Activated effector memory CD4-positive, alpha-beta T cell treated with anti-CD3 and anti-CD28 coated beads, Interleukin-2, amount 50 U/mL, for 16 hours (primary cell): ENCODE measurements around the gene MMP17.

Experiments used
- DNase-seq: peaks from one replicate; pipeline ENCODE4 v3.0.0-alpha.2; 2020

The MMP17 gene

GRCh38 chr12:131850856-131851559 is 22.8 kb downstream of the MMP17 start:
- no peak for DNase-seq

GRCh38 chr12:131851741-131852550 is 23.8 kb downstream of the MMP17 start:
- no peak for DNase-seq

- DNase-seq = no peak
Observed at GRCh38 chr12:131852551-131853299, 24.5 kb downstream of the MMP17 start.

- DNase-seq = no peak
Observed at GRCh38 chr12:131853832-131854797, 25.9 kb downstream of the MMP17 start.

- DNase-seq = no peak
Observed at GRCh38 chr12:131854861-131855476, 26.8 kb downstream of the MMP17 start.

GRCh38 chr12:131855521-131856142 is 27.4 kb downstream of the MMP17 start:
- DNase-seq = no peak

- no peak for DNase-seq
Observed at GRCh38 chr12:131856366-131857097, 28.3 kb downstream of the MMP17 start.

GRCh38 chr12:131857908-131858850 is 30.0 kb downstream of the MMP17 start:
- DNase-seq = no peak

- no peak for DNase-seq
Observed at GRCh38 chr12:131860472-131861260, 32.5 kb downstream of the MMP17 start.

- DNase-seq = no peak
Observed at GRCh38 chr12:131861261-131862083, 33.3 kb downstream of the MMP17 start.

- no peak for DNase-seq
Observed at GRCh38 chr12:131862084-131862441, 33.9 kb downstream of the MMP17 start.

GRCh38 chr12:131862600-131862993 is 34.4 kb downstream of the MMP17 start:
- DNase-seq = no peak

- no peak for DNase-seq
Observed at GRCh38 chr12:131862994-131863710, 35.0 kb downstream of the MMP17 start.

- no peak for DNase-seq
Observed at GRCh38 chr12:131863711-131864396, 35.7 kb downstream of the MMP17 start.

GRCh38 chr12:131864469-131864868 is 36.3 kb downstream of the MMP17 start:
- no peak for DNase-seq

- DNase-seq = no peak
Observed at GRCh38 chr12:131865180-131865875, 37.1 kb downstream of the MMP17 start.
